NCI-H2196 treated with DMSO at 0.1 percent for 48 hours (cell line): ENCODE measurements around the gene C5orf24.
"Not testable (repeated sequence)": the region's sequence is repeated elsewhere in the genome, so short reads cannot be mapped to it uniquely, and the experiment has no call there.

ENCODE experiments used
- DNase-seq: peaks from one replicate; lab custom pipeline; 2025; ENCODE audit not compliant: unreplicated experiment; lab: John Stamatoyannopoulos, UW

Gene C5orf24

DNA sequence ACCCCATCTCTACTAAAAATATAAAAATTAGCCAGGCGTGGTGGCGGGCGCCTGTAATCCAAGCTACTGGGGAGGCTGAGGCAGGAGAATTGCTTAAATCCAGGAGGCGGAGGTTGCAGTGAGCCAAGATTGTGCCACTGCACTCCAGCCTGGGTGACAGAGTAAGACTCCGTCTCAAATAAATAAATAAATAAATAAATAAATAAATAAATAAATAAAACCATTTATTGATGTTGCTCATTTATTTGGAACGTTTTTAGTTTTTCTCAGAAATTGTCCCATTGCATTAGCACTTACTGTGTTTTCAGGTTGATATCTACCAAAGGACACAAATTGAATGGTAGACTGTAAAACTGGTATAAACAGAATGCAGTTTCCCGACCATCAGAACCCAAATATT is 10.7 kb downstream of the C5orf24 start:
- DNase-seq, result not testable (repeated sequence)

GRCh38 chr5:134857401-134857800 is 11.6 kb downstream of the C5orf24 start:
- no peak for DNase-seq

GRCh38 chr5:134864707-134865106 is 18.9 kb downstream of the C5orf24 start:
- DNase-seq, result no peak

DNA sequence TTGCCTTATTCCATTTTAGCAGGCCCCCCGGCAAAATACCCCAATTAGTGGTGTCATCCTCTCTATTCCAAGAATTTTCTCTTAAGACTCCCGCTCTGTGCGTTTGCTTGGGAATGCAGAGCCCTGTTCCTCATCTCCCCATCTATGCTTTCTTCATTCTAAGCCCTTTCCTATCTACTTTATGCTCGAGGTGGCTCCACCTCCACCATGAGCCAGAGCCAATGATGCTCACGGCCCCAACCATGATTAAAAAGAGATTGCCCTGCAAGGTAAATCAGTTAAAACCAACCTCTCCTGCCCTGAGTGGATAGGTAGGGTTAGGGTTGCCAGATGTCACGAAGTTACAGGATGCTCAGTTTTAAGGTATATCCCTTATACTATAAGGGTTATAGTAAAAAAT is 27.7 kb downstream of the C5orf24 start:
- DNase-seq, result no peak

DNA sequence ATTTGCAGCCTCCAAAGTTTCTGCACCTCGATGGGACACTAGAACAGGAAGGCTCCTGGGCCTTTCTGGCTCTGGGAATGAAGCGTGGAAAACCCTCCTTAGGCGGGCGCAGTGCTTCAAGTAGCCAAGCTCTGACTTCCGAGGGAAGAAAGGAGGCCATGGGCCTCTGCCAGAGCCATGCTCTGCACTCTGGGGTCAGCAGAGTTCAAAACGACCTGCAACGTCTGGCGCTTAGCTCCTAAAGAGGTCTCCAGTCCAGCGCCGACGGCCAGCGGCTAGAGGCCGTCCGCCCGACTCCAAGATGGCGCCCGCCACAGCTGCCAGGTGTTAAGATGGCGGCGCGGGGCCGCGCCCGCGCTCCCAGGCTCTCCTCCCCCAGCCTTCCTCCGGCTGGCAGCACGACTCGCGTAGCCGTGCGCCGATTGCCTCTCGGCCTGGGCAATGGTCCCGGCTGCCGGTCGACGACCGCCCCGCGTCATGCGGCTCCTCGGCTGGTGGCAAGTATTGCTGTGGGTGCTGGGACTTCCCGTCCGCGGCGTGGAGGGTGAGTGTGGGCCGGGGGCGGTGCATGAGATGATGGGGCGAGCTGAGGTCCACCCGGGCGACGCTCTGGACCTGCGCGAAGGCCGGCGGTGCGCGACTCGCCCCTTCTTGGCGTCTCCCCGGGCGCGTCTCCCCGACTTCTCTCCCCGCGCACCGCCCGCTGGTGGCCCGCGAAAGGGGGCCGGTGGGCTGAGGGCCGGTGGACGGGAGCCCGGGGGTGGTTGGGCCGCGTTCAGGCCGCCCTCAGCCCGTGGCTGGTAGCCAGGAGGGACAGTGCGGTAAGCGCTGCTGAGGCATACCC is 28.4 kb downstream of the C5orf24 start, which contains the start of gene TXNDC15:
TSS of gene TXNDC15 (plus strand) at position 385 of the 844 bp plus-strand sequence. CDS start at position 442, 57 bp downstream.
- DNase-seq, result peak; percentile 74

DNA sequence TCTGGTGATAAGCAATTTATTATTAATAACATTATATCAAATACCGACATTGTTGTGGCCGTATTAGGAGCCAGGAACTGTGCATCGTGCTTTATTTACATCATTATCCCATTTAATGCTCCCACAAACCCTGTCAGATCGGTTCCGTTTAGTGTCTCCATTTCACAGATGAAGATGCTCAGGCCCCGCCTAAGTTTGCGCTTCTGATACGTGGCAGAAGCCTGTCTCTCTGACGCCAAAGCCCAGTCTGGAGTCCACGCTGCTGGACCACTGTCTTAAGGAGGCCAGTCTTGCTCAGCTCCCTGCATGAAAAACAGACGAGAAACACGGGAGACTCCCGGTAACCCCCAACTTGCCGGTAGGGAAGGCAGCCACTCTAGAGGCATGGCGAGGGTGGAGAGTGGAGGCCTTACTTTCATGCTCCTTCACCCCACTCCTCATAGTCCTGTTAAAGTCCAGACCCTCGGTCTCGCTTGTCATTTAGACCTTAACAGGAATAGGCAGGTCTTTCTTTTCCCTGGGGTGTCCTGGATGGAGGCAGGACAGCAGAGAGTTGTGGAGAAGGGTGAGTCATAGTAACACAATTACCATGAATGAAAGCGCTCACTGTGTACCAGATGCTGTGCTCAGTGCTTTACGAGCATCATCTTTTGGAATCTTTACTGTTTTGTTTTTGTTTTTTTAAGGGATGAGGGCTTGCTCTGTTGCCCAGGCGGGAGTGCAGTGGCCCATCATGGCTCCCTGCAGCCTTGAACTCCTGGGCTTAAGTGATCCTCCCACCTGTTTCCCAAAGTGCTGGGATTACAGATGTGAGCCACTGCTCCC is 29.3 kb downstream of the C5orf24 start:
- peak; percentile 22 for DNase-seq

- DNase-seq, result no peak
Measured at GRCh38 chr5:134877159-134877558, 31.4 kb downstream of the C5orf24 start.

DNA sequence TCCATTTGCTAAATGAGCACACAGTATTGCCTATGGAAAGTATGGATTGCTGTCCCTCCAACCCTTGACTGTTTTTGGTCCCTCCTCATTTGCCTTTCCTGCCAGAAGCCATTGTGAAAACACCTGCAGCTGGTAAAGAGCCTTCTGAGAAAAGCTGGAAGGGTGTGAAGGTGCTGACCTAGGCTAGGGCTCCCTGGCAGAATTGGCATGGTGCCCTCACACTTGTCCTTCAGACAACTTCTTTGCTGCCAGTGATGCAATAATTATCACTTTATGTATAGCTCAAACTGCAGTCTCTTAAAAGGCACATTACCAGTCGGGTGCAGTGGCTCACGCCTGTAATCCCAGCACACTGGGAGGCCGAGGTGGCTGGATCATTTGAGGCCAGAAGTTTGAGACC is 32.6 kb downstream of the C5orf24 start:
- peak; percentile 37 for DNase-seq

- DNase-seq, result no peak
Measured at GRCh38 chr5:134879456-134879855, 33.7 kb downstream of the C5orf24 start.

DNA sequence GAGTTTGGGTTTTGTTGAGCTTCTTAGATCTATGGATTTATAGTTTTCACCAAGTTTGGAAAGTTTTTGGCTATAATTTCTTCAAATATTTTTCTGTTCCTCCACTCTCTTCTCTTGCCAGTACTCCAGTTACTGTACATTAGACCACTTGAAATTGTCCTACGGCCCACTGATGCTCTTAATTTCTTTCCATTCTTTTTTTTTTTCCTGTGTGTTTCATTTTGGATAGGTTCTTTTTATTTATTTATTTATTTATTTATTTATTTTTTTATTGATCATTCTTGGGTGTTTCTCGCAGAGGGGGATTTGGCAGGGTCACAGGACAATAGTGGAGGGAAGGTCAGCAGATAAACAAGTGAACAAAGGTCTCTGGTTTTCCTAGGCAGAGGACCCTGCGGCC is 35.2 kb downstream of the C5orf24 start:
- DNase-seq, result not testable (repeated sequence)

DNA sequence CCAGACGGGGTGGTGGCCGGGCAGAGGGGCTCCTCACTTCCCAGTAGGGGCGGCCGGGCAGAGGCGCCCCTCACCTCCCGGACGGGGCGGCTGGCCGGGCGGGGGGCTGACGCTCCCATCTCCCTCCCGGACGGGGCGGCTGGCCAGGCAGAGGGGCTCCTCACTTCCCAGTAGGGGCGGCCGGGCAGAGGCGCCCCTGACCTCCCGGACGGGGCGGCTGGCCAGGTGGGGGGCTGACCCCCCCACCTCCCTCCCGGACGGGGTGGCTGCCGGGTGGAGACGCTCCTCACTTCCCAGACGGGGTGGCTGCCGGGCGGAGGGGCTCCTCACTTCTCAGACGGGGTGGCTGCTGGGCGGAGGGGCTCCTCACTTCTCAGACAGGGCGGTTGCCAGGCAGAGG is 35.9 kb downstream of the C5orf24 start:
- not testable (repeated sequence) for DNase-seq

DNA sequence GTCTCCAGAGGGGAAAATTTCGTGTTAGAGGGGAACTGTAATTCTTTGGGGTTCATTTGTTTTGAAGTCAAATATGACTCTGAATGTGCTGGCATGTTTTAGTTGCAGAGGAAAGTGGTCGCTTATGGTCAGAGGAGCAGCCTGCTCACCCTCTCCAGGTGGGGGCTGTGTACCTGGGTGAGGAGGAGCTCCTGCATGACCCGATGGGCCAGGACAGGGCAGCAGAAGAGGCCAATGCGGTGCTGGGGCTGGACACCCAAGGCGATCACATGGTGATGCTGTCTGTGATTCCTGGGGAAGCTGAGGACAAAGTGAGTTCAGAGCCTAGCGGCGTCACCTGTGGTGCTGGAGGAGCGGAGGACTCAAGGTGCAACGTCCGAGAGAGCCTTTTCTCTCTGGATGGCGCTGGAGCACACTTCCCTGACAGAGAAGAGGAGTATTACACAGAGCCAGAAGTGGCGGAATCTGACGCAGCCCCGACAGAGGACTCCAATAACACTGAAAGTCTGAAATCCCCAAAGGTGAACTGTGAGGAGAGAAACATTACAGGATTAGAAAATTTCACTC is 41.9 kb downstream of the C5orf24 start:
- no peak for DNase-seq

DNA sequence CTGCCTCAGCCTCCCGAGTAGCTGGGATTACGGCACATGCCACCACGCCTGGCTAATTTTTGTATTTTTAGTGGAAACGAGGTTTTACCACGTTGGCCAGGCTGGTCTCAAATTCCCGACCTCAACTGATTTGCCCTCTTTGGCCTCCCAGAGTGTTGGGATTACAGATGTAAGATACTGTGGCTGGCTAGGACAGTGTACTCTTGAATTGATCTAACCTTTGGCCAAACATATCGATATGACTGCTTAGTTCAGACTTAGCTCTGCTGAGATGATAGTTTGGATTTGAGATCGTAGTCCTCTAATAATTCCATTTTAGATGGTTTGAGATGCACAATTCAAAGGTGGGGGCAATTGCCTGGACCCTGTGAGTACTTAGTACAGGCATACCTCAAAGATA is 43.6 kb downstream of the C5orf24 start:
- no peak for DNase-seq

- no peak for DNase-seq
Measured at GRCh38 chr5:134891473-134891872, 45.7 kb downstream of the C5orf24 start.

- no peak for DNase-seq
Measured at GRCh38 chr5:134892282-134892681, 46.5 kb downstream of the C5orf24 start.

GRCh38 chr5:134892926-134893325 is 47.2 kb downstream of the C5orf24 start:
- no peak for DNase-seq

- no peak for DNase-seq
Measured at GRCh38 chr5:134893748-134894505, 48.2 kb downstream of the C5orf24 start.

GRCh38 chr5:134902071-134902801 is 56.5 kb downstream of the C5orf24 start:
- no peak for DNase-seq

GRCh38 chr5:134904610-134905245 is 59.0 kb downstream of the C5orf24 start, which contains the start of gene PCBD2:
Gene PCBD2, plus strand, starts transcription at chr5:134905131. Its CDS starts 9 bp downstream, at chr5:134905140.
- DNase-seq, result peak; percentile 86
